Mesothelial cell of epicardium (in vitro differentiated cells): Measurements from ENCODE around the gene DICER1. TPM values are rescaled to one million over a fixed set of nuclear protein-coding genes. Genes with fewer than 3 reads are reported as not detected.

Source experiments
- DNase-seq, 2 experiments: peaks; one replicate each; pipeline ENCODE4 v3.0.0; 2021; ENCODE audit warnings: low spot score in 2 of 2; ENCODE audit not compliant: unreplicated experiment in 2 of 2
- H3K27ac Mint-ChIP-seq: 2 replicates; pipeline ENCODE4 v1.8.0; 2021; ENCODE audit warnings: mixed read lengths
- H3K27me3 Mint-ChIP-seq: 2 replicates; pipeline ENCODE4 v1.8.0; 2021; ENCODE audit warnings: low read depth, mixed read lengths
- H3K36me3 Mint-ChIP-seq: 2 replicates; pipeline ENCODE4 v1.8.0; 2021; ENCODE audit warnings: mixed read lengths
- H3K4me1 Mint-ChIP-seq: 2 replicates; pipeline ENCODE4 v1.8.0; 2021; ENCODE audit warnings: mixed read lengths
- H3K4me3 Mint-ChIP-seq: 2 replicates; pipeline ENCODE4 v1.8.0; 2021; ENCODE audit warnings: mild to moderate bottlenecking, moderate library complexity, mixed read lengths
- H3K9me3 Mint-ChIP-seq: 2 replicates; pipeline ENCODE4 v1.8.0; 2021; ENCODE audit warnings: mixed read lengths
- microRNA-seq: library from miRNA; unstranded; fragments of <30 nt; microRNA quantifications from one replicate; pipeline ENCODE4 v1.2.0, GENCODE V29; 2021; ENCODE audit warnings: inconsistent platforms, mixed read lengths
- total RNA-seq: library from RNA; stranded (reverse); gene quantifications from 3 replicates; pipeline ENCODE4 v1.2.1, GENCODE V29; 2021
- TF ChIP-seq, protein P1 (sequence below): fragments of 200-600 bp; sonication (generic); IDR thresholded peaks from one replicate; pipeline ENCODE4 v1.5.0; 2021; ENCODE audit warnings: antibody characterized with exemption; ENCODE audit not compliant: unreplicated experiment

The DICER1 gene
- total RNA-seq, 1 donor from 2014 or later: 148 TPM

DNA sequence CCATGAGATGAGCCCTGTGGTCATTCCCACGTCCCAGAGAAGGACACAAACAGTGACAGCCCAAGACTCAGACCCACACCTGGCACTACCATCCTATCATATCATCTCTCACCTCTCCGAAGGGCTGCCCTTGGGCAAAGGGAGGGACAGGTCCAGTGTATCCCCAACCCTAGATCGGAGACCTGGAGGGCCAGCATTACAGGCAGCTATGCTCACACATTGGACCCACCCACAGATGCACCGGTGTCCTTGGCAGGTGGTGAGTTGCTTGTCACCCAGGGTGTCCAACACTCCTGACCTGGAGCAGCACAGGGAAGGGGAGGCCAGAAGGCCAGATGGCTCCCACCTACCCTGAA lies 117.4 kb downstream of the DICER1 start:
- Mint-ChIP-seq H3K4me1 (no peaks in the 10 kb centered on the region), H3K27me3 (peaks cover 9% of the 10 kb centered on the region), H3K36me3 (no peaks in the 10 kb centered on the region), H3K4me3 (no peak overlapping the region), H3K9me3 (no peaks in the 10 kb centered on the region), H3K27ac (no peak overlapping the region)
- TF ChIP-seq, protein P1, sequence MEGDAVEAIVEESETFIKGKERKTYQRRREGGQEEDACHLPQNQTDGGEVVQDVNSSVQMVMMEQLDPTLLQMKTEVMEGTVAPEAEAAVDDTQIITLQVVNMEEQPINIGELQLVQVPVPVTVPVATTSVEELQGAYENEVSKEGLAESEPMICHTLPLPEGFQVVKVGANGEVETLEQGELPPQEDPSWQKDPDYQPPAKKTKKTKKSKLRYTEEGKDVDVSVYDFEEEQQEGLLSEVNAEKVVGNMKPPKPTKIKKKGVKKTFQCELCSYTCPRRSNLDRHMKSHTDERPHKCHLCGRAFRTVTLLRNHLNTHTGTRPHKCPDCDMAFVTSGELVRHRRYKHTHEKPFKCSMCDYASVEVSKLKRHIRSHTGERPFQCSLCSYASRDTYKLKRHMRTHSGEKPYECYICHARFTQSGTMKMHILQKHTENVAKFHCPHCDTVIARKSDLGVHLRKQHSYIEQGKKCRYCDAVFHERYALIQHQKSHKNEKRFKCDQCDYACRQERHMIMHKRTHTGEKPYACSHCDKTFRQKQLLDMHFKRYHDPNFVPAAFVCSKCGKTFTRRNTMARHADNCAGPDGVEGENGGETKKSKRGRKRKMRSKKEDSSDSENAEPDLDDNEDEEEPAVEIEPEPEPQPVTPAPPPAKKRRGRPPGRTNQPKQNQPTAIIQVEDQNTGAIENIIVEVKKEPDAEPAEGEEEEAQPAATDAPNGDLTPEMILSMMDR: no peak
- peak in 1 of 2 experiments; percentile 28 for DNase-seq

DNA sequence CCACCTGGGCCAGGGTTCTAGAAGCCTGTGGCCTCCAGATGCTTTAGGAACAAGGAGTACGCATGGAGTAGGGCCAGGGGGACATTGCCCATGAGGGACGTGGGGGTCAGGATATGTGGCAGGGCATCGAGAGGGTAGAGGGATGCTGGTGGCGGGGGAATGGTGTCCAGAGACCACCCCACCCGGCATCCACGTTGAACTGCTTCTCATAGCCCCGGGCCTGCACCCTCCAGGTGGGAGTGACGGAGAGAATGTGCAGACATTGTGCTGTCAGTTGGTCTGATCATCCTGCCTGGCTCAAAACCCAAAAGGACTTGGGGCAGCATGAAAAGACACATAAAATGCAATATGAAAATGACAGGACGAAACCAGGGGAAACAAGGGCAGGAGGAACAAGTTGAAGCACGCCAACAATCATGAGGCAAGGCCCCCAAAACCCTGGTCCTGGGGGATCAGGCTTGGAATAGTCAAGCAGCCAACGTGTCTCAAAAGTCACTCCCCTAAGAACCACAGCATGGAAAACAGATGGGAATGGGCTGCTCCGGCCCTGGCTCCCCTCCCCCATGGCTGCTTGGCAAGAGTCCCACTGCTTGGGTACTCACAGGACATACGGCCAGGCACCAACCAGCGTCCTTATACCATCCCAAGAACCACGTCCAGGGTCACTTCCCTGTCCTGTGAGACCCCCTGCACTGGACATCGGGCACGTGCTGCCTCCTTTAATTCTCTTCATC lies 117.9 kb downstream of the DICER1 start:
- TF ChIP-seq, protein P1: no peak
- no peak for DNase-seq
- H3K4me3 Mint-ChIP-seq: no peak overlapping the region
- H3K9me3 Mint-ChIP-seq: no peaks in the 10 kb centered on the region
- H3K27me3 Mint-ChIP-seq: peaks cover 9% of the 10 kb centered on the region
- H3K4me1 Mint-ChIP-seq: peaks cover under 1% of the 10 kb centered on the region
- no peak overlapping the region for H3K27ac Mint-ChIP-seq
- no peaks in the 10 kb centered on the region for H3K36me3 Mint-ChIP-seq

DNA sequence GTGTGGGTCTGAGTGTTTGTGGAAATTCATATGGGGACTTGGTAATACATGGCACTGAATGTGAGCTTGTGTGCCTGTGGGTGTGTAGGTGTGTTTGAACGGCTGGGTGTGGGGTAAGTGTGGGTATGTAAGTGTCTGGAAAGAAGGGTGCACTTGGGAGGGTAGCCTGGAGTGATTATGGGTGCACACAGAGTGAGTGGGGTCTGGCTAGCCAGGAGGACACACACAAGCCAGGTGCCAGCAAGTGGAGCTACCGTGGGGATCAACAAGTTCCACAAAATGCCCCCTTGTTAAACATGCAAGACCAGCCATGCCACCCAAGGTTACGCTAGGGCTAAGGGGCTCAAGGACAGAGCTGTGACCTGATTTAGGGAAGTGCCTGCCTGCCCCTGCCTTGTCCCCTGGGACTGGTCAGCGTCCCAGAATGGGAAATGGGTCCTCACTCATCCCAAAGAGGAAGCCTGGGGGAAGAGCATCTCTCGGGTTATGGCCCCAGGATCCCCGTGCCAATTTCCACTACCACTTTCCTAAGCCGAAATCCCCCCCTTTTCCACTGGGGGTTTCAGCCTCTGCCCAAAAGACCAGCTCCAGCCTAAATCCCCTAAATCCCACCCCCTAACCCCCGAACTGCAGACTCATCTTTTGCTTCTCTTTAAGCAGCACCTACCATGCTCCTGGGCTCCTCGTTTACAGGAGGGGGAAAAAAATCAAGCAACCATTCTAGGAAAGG lies 118.6 kb downstream of the DICER1 start:
- H3K36me3 Mint-ChIP-seq: no peaks in the 10 kb centered on the region
- peaks cover 9% of the 10 kb centered on the region for H3K27me3 Mint-ChIP-seq
- TF ChIP-seq, protein P1: no peak
- no peak for DNase-seq
- peaks cover 2% of the 10 kb centered on the region for H3K9me3 Mint-ChIP-seq
- peaks cover 8% of the 10 kb centered on the region for H3K4me1 Mint-ChIP-seq
- no peak overlapping the region for H3K27ac Mint-ChIP-seq
- H3K4me3 Mint-ChIP-seq: no peak overlapping the region

DNA sequence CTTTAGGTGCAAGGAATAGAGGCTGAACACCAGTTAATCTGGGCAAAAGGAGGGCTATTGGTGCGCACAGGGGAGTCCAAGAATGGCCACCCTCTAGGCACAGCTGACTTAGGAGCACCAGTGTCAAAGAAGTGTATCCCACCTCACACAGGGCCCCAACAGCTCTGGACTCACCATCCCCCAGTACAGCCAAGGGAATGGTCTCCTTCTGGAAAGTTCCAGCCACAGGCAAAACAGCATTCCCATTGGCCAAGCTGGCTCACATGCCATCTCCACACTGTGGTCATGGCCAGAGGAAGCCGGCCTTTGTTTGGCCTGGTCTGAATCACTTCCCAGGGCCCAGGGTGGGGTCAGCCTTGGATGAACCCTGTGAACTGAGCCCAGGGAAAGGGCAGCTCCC lies 120.1 kb downstream of the DICER1 start:
- Mint-ChIP-seq H3K36me3 (no peaks in the 10 kb centered on the region), H3K4me1 (peaks cover 9% of the 10 kb centered on the region), H3K27ac (no peak overlapping the region), H3K4me3 (no peak overlapping the region), H3K27me3 (peaks cover 9% of the 10 kb centered on the region), H3K9me3 (peaks cover 11% of the 10 kb centered on the region)
- TF ChIP-seq, protein P1: no peak
- DNase-seq: peak in 1 of 2 experiments; percentile 21

Small RNA genes lying within 50 kb of the gene (microRNA-seq; reads per million reads assigned to microRNA genes)
- 3.2 reads per million, percentile 6 among the genes with 10 or more reads in this experiment for gene MIR3173

Other genes with a start within 250 kb of the DICER1 start
- gene CLMN, start 162.4 kb upstream of the DICER1 start, total RNA-seq: 114 to 120 TPM (median 117 TPM) in 3 replicates